GM23248 (cell line): ENCODE results near the gene TMEM61. TPM values are rescaled to one million over a fixed set of nuclear protein-coding genes. Genes with fewer than 3 reads are reported as not detected.

Source experiments
- DNase-seq: peaks from one replicate; pipeline ENCODE4 v3.0.0-alpha.2; 2015
- H2AFZ ChIP-seq: fragments of 200-600 bp; sonication (generic); 2 replicates; pipeline ENCODE4 v1.6.1; 2016; ENCODE audit warnings: antibody characterized with exemption
- H3F3A ChIP-seq: fragments of 200-600 bp; sonication (generic); 2 replicates; pipeline ENCODE4 v1.6.1; 2016; ENCODE audit warnings: mild to moderate bottlenecking, antibody characterized with exemption, mixed run types; ENCODE audit not compliant: insufficient read depth
- H3K27ac ChIP-seq: fragments of 200-600 bp; sonication (generic); 2 replicates; pipeline ENCODE4 v1.5.1; 2016; ENCODE audit warnings: mild to moderate bottlenecking
- H3K27me3 ChIP-seq: fragments of 200-600 bp; sonication (generic); replicated peaks from 2 replicates; pipeline ENCODE4 v1.6.1; 2016; ENCODE audit warnings: mild to moderate bottlenecking; ENCODE audit not compliant: insufficient read depth
- H3K36me3 ChIP-seq: fragments of 200-600 bp; sonication (generic); 2 replicates; pipeline ENCODE4 v1.6.1; 2016; ENCODE audit warnings: low read depth, mild to moderate bottlenecking
- H3K4me1 ChIP-seq: fragments of 200-600 bp; sonication (generic); 2 replicates; pipeline ENCODE4 v1.6.1; 2016; ENCODE audit warnings: mild to moderate bottlenecking; ENCODE audit not compliant: insufficient read depth
- H3K4me2 ChIP-seq: fragments of 200-600 bp; sonication (generic); one replicate; pipeline ENCODE4 v1.6.1; 2016; ENCODE audit warnings: mild to moderate bottlenecking; ENCODE audit not compliant: unreplicated experiment
- H3K4me3 ChIP-seq: fragments of 200-600 bp; sonication (generic); 2 replicates; pipeline ENCODE4 v1.5.1; 2016; ENCODE audit warnings: mild to moderate bottlenecking
- H3K79me2 ChIP-seq: fragments of 200-600 bp; sonication (generic); 2 replicates; pipeline ENCODE4 v1.6.1; 2016; ENCODE audit warnings: mild to moderate bottlenecking; ENCODE audit not compliant: insufficient read depth
- H3K9ac ChIP-seq: fragments of 200-600 bp; sonication (generic); 2 replicates; pipeline ENCODE4 v1.6.1; 2016; ENCODE audit warnings: mild to moderate bottlenecking
- H3K9me2 ChIP-seq: fragments of 200-600 bp; sonication (generic); 2 replicates; pipeline ENCODE4 v1.6.1; 2016; ENCODE audit warnings: mixed run types, mild to moderate bottlenecking, moderate library complexity; ENCODE audit not compliant: insufficient read depth
- H3K9me3 ChIP-seq: fragments of 200-600 bp; sonication (generic); one replicate; pipeline ENCODE4 v1.6.1; 2017; ENCODE audit warnings: low read depth
- H4K20me1 ChIP-seq: fragments of 200-600 bp; sonication (generic); 2 replicates; pipeline ENCODE4 v1.6.0; 2016; ENCODE audit not compliant: insufficient read depth
- EZH2 ChIP-seq: fragments of 200-600 bp; sonication (generic); IDR thresholded peaks from 2 replicates; pipeline ENCODE4 v1.6.1; 2018; ENCODE audit warnings: antibody characterized with exemption, mild to moderate bottlenecking; ENCODE audit not compliant: insufficient read depth, poor library complexity, severe bottlenecking
- EZH2phosphoT487 ChIP-seq: fragments of 200-600 bp; sonication (generic); IDR thresholded peaks from 2 replicates; pipeline ENCODE4 v1.6.1; 2018; ENCODE audit warnings: antibody characterized with exemption, moderate library complexity, mild to moderate bottlenecking, low read depth; ENCODE audit not compliant: insufficient read depth
- WGBS, 2 experiments: methylation state at CpG; one replicate each; pipeline ENCODE4 v1.1.6; 2015 to 2017; ENCODE audit warnings: low lambda C conversion rate in 2 of 2, low coverage in 1 of 2; ENCODE audit errors: missing lambda C conversion rate in 2 of 2; 5-methylcytosine and 5-hydroxymethylcytosine counted together
- in situ Hi-C: fragments of 300-500 bp; cut with MboI; formaldehyde crosslinking; loops from 2 replicates; pipeline ENCODE4 v1.15.0; 2020
- polyA plus RNA-seq: library from polyadenylated mRNA; unstranded; fragments of >200 nt; fragmentation: Nextera tagmentation; extraction: Ambion mirVana; gene quantifications from 2 replicates; pipeline ENCODE4 v1.2.1, GENCODE V29; 2016
- total RNA-seq: library from RNA; depleted of rRNA; stranded (reverse); fragments of >200 nt; shearing (Covaris generic); gene quantifications from 2 replicates; pipeline ENCODE4 v1.2.3, GENCODE V29; 2014; rRNA removed

TMEM61 gene
- total and polyA plus RNA-seq, 2 experiments from 2014 or later, result not detected

GRCh38 chr1:55040933-55041494 lies 60.6 kb downstream of the TMEM61 start:
- H3K27ac ChIP-seq, result no peak overlapping the region
- H3K4me2 ChIP-seq, result no peak overlapping the region
- WGBS, 2 experiments, result 58 to 62% methylated on average over 5 of the region's 5 CpGs

GRCh38 chr1:55041613-55042012 lies 61.2 kb downstream of the TMEM61 start:
- DNase-seq, result no peak
- H3K9ac ChIP-seq, result no peak overlapping the region
- H3K9me2 ChIP-seq, result no peaks in the 10 kb centered on the region
- no peak overlapping the region for H2AFZ ChIP-seq
- H3F3A ChIP-seq, result no peaks in the 10 kb centered on the region
- no peaks in the 10 kb centered on the region for H3K79me2 ChIP-seq
- no peak overlapping the region for H3K4me2 ChIP-seq
- no peak overlapping the region for H3K27ac ChIP-seq
- WGBS, 2 experiments, result 50 to 54% methylated on average over 3 of the region's 3 CpGs
- no peak for TF ChIP-seq EZH2
- no peak for TF ChIP-seq EZH2phosphoT487
- H3K36me3 ChIP-seq, result no peaks in the 10 kb centered on the region
- no peaks in the 10 kb centered on the region for H3K9me3 ChIP-seq
- no peaks in the 10 kb centered on the region for H3K4me1 ChIP-seq
- H3K4me3 ChIP-seq, result no peak overlapping the region
- no peaks in the 10 kb centered on the region for H4K20me1 ChIP-seq
- peaks cover 61% of the 10 kb centered on the region for H3K27me3 ChIP-seq
- in situ Hi-C loops, result no loop called here

More at GRCh38 chr1:55040933-55041494, 60.6 kb downstream of the TMEM61 start:
- Histone ChIP-seq H3K79me2 (no peaks in the 10 kb centered on the region), H3K36me3 (no peaks in the 10 kb centered on the region), H3K4me3 (no peak overlapping the region), H3K9me2 (no peaks in the 10 kb centered on the region), H3K27me3 (peaks cover 61% of the 10 kb centered on the region), H3K4me1 (no peaks in the 10 kb centered on the region), H3F3A (no peaks in the 10 kb centered on the region), H3K9ac (no peak overlapping the region), H4K20me1 (no peaks in the 10 kb centered on the region), H3K9me3 (no peaks in the 10 kb centered on the region), H2AFZ (no peak overlapping the region)
- in situ Hi-C loops, result no loop called here
- DNase-seq, result no peak
- no peak for TF ChIP-seq EZH2
- no peak for TF ChIP-seq EZH2phosphoT487

Other genes with a start within 250 kb of the TMEM61 start
- 3.0 and 5.0 TPM in 2 replicates for gene PARS2, start 216.1 kb upstream of the TMEM61 start, total RNA-seq
- 4.1 and 5.2 TPM in 2 replicates for gene PARS2, start 216.1 kb upstream of the TMEM61 start, polyA plus RNA-seq
- not detected in 2 replicates for gene TTC22, start 179.3 kb upstream of the TMEM61 start, total RNA-seq
- gene TTC22, start 179.3 kb upstream of the TMEM61 start, polyA plus RNA-seq, result not detected in 2 replicates
- gene DHCR24, start 93.4 kb upstream of the TMEM61 start, total RNA-seq, result 40.7 and 63.4 TPM in 2 replicates
- gene DHCR24, start 93.4 kb upstream of the TMEM61 start, polyA plus RNA-seq, result 42.5 and 44.1 TPM in 2 replicates
- gene BSND, start 18.3 kb downstream of the TMEM61 start, total RNA-seq, result not detected in 2 replicates
- not detected in 2 replicates for gene BSND, start 18.3 kb downstream of the TMEM61 start, polyA plus RNA-seq
- 0.11 and 0.25 TPM in 2 replicates for gene PCSK9, start 58.9 kb downstream of the TMEM61 start, total RNA-seq
- gene PCSK9, start 58.9 kb downstream of the TMEM61 start, polyA plus RNA-seq, result 0.16 TPM in 2 replicates
- gene USP24, start 234.7 kb downstream of the TMEM61 start, total RNA-seq, result 16.3 and 26.9 TPM in 2 replicates
- gene USP24, start 234.7 kb downstream of the TMEM61 start, polyA plus RNA-seq, result 3.3 and 4.4 TPM in 2 replicates